Measurements from ENCODE around the gene CDK3.

DNA sequence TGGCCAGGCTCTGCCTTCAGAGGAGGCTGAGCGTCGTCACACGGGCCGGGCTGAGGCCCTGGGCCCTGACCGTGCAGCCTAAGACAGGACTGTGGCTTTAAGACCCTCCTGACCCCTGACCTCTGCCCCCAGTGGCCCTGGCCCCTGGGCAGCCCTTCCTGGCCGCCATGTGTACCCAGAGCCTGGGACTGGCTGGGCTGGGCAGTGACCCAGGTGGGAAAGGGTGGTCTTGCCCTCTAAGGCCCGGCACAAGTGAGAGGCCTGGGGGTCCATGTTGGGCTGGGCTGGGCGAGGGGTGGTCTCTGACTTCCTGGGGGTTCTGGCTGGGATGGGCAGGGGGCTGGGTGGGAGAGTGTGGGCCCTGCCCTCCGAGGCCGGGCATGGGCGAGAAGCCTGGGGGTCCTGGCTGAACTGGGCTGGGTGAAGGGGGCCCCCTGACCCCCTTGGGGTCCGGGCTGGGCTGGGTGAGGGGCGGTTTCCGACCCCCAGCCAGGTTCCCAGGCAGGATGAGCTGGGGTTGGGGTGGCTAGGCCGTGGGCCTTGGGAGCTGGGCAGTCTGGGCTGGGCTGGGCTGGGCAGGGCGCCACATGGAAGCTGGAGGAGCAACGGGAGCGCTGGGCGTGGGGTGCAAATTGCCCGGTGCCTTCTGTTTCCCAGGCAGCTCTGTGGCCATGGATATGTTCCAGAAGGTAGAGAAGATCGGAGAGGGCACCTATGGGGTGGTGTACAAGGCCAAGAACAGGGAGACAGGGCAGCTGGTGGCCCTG lies at the start of gene CDK3:
- no peak for TF ChIP-seq NFE2L1 (tag; IDR thresholded peaks at IDR 0.05; ENCODE audit: borderline replicate concordance, low read depth)
- no peak for TF ChIP-seq ZNF253 (CRISPR knock-in tag; conservative IDR thresholded peaks at IDR 0.05)
- no peak for TF ChIP-seq TCF7L2 (IDR thresholded peaks at IDR 0.05; ENCODE audit: low read depth, low read length)

Data from K562 (cell line).